SK-N-SH (cell line): ENCODE measurements around the gene PDILT.

Source experiments
- EZH2phosphoT487 ChIP-seq: fragments of 200-600 bp; sonication (generic); IDR thresholded peaks from 2 replicates; pipeline ENCODE4 v1.6.1; 2017; ENCODE audit warnings: low read depth, mixed run types, mild to moderate bottlenecking, antibody characterized with exemption, moderate library complexity, borderline replicate concordance
- MEF2A ChIP-seq: IDR thresholded peaks from 2 replicates; pipeline ENCODE4 v1.4.0; 2012; ENCODE audit warnings: low read depth, borderline replicate concordance
- POLR2AphosphoS5 ChIP-seq: IDR thresholded peaks from 2 replicates; pipeline ENCODE4 v1.6.1; 2012; ENCODE audit warnings: low read depth, low read length
- RCOR1 ChIP-seq: fragments of 150-350 bp; IDR thresholded peaks from 2 replicates; pipeline ENCODE4 v1.6.1; 2017; ENCODE audit warnings: antibody characterized with exemption, low read length
- RFX5 ChIP-seq: IDR thresholded peaks from 2 replicates; pipeline ENCODE4 v1.6.1; 2012; ENCODE audit warnings: mild to moderate bottlenecking, improper control_type of control experiment, low read length
- RXRA ChIP-seq: IDR thresholded peaks from 2 replicates; pipeline ENCODE4 v1.4.0; 2012; ENCODE audit warnings: low read depth, mild to moderate bottlenecking, borderline replicate concordance
- TEAD4 ChIP-seq: IDR thresholded peaks from 2 replicates; pipeline ENCODE4 v1.4.0; 2012; ENCODE audit warnings: mild to moderate bottlenecking, borderline replicate concordance; ENCODE audit not compliant: insufficient read depth
- YY1 ChIP-seq: IDR thresholded peaks from 2 replicates; pipeline ENCODE4 v1.4.0; 2012; ENCODE audit warnings: low read depth, mild to moderate bottlenecking
- TF ChIP-seq, protein P1 (sequence below): fragments of 200-600 bp; sonication (generic); IDR thresholded peaks from 2 replicates; pipeline ENCODE4 v1.6.1; 2017; ENCODE audit warnings: antibody characterized with exemption, mild to moderate bottlenecking, moderate library complexity
- TF ChIP-seq, protein P2 (sequence below): IDR thresholded peaks from 2 replicates; pipeline ENCODE4 v1.6.1; 2012; ENCODE audit warnings: mild to moderate bottlenecking, low read depth, low read length, moderate library complexity
- TF ChIP-seq, protein P3 (sequence below): IDR thresholded peaks from 2 replicates; pipeline ENCODE4 v1.4.0; 2012; ENCODE audit warnings: low read depth, borderline replicate concordance

DNA sequence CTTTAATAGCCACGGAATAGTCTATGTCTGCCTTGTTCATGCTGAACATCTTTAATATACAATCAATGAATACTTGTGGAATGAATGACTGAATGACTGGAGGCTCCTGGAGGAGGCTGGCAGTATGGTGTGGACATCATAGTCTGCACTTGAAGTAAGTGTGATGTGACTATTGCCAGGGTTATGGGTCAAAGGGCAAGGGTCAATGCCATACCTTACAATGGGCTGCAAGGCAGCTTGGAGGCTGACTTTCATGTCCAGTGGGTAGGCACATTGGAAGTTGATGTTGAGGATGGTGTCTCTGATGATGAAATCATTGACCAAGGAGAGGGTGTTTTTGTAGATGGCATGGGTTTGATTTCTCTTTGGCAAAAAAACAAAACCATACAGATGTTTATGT lies 85.1 kb downstream of the PDILT start:
- TF ChIP-seq, protein P1, sequence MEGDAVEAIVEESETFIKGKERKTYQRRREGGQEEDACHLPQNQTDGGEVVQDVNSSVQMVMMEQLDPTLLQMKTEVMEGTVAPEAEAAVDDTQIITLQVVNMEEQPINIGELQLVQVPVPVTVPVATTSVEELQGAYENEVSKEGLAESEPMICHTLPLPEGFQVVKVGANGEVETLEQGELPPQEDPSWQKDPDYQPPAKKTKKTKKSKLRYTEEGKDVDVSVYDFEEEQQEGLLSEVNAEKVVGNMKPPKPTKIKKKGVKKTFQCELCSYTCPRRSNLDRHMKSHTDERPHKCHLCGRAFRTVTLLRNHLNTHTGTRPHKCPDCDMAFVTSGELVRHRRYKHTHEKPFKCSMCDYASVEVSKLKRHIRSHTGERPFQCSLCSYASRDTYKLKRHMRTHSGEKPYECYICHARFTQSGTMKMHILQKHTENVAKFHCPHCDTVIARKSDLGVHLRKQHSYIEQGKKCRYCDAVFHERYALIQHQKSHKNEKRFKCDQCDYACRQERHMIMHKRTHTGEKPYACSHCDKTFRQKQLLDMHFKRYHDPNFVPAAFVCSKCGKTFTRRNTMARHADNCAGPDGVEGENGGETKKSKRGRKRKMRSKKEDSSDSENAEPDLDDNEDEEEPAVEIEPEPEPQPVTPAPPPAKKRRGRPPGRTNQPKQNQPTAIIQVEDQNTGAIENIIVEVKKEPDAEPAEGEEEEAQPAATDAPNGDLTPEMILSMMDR = no peak
- TF ChIP-seq, protein P2, sequence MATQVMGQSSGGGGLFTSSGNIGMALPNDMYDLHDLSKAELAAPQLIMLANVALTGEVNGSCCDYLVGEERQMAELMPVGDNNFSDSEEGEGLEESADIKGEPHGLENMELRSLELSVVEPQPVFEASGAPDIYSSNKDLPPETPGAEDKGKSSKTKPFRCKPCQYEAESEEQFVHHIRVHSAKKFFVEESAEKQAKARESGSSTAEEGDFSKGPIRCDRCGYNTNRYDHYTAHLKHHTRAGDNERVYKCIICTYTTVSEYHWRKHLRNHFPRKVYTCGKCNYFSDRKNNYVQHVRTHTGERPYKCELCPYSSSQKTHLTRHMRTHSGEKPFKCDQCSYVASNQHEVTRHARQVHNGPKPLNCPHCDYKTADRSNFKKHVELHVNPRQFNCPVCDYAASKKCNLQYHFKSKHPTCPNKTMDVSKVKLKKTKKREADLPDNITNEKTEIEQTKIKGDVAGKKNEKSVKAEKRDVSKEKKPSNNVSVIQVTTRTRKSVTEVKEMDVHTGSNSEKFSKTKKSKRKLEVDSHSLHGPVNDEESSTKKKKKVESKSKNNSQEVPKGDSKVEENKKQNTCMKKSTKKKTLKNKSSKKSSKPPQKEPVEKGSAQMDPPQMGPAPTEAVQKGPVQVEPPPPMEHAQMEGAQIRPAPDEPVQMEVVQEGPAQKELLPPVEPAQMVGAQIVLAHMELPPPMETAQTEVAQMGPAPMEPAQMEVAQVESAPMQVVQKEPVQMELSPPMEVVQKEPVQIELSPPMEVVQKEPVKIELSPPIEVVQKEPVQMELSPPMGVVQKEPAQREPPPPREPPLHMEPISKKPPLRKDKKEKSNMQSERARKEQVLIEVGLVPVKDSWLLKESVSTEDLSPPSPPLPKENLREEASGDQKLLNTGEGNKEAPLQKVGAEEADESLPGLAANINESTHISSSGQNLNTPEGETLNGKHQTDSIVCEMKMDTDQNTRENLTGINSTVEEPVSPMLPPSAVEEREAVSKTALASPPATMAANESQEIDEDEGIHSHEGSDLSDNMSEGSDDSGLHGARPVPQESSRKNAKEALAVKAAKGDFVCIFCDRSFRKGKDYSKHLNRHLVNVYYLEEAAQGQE = no peak
- TF ChIP-seq EZH2phosphoT487 (no peak), RFX5 (no peak), MEF2A (no peak), RXRA (no peak), TEAD4 (no peak), POLR2AphosphoS5 (no peak), RCOR1 (no peak), YY1 (no peak)
- TF ChIP-seq, protein P3, sequence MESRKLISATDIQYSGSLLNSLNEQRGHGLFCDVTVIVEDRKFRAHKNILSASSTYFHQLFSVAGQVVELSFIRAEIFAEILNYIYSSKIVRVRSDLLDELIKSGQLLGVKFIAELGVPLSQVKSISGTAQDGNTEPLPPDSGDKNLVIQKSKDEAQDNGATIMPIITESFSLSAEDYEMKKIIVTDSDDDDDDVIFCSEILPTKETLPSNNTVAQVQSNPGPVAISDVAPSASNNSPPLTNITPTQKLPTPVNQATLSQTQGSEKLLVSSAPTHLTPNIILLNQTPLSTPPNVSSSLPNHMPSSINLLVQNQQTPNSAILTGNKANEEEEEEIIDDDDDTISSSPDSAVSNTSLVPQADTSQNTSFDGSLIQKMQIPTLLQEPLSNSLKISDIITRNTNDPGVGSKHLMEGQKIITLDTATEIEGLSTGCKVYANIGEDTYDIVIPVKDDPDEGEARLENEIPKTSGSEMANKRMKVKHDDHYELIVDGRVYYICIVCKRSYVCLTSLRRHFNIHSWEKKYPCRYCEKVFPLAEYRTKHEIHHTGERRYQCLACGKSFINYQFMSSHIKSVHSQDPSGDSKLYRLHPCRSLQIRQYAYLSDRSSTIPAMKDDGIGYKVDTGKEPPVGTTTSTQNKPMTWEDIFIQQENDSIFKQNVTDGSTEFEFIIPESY = no peak
